Lung (tissue), 12 donors: ENCODE measurements around the gene ALKBH7. TPM values are rescaled to one million over a fixed set of nuclear protein-coding genes. Genes with fewer than 3 reads are reported as not detected.
"Not testable (repeated sequence)": the region's sequence is repeated elsewhere in the genome, so short reads cannot be mapped to it uniquely, and the experiment has no call there.

Source experiments
- ATAC-seq: fragments of 200-7000 bp; cut with Tn5 transposase; one replicate; pipeline ENCODE4 v1.9.1; 2020; ENCODE audit warnings: moderate number of reproducible peaks; ENCODE audit not compliant: insufficient read depth, low FRiP score
- DNase-seq, 3 donors: peaks; one replicate each; pipeline ENCODE4 v3.0.0-alpha.2; 2013 to 2017
- H3K27ac ChIP-seq, 2 donors: one replicate each; pipeline ENCODE4 v1.5.1; 2013; ENCODE audit warnings: mild to moderate bottlenecking in 2 of 2, moderate library complexity in 2 of 2, control low read depth in 1 of 2, inconsistent platforms in 1 of 2, low read depth in 1 of 2, low read length in 1 of 2
- H3K27me3 ChIP-seq, 3 donors: one replicate each; pipeline ENCODE4 v1.5.1; 2013; ENCODE audit warnings: low read length in 2 of 3; ENCODE audit not compliant: control insufficient read depth in 3 of 3, insufficient read depth in 3 of 3
- H3K36me3 ChIP-seq, 4 donors: one replicate each; pipeline ENCODE4 v1.5.1; 2013; ENCODE audit warnings: low read length in 4 of 4, mild to moderate bottlenecking in 1 of 4, moderate library complexity in 1 of 4; ENCODE audit not compliant: control insufficient read depth in 4 of 4, insufficient read depth in 4 of 4
- H3K4me1 ChIP-seq, 5 donors: one replicate each; pipeline ENCODE4 v1.5.1; 2013; ENCODE audit warnings: low read length in 5 of 5, mild to moderate bottlenecking in 2 of 5, moderate library complexity in 1 of 5; ENCODE audit not compliant: control insufficient read depth in 5 of 5, insufficient read depth in 5 of 5
- H3K4me3 ChIP-seq: one replicate; pipeline ENCODE4 v1.5.1; 2013; ENCODE audit warnings: mild to moderate bottlenecking, control low read depth, moderate library complexity
- H3K9ac ChIP-seq, 2 donors: one replicate each; pipeline ENCODE4 v1.5.1; 2013; ENCODE audit warnings: low read length in 2 of 2, control low read depth in 1 of 2; ENCODE audit not compliant: insufficient read depth in 1 of 2
- H3K9me3 ChIP-seq, 4 donors: one replicate each; pipeline ENCODE4 v1.5.1; 2013; ENCODE audit warnings: low read length in 3 of 4, mild to moderate bottlenecking in 1 of 4, moderate library complexity in 1 of 4; ENCODE audit not compliant: control insufficient read depth in 4 of 4, insufficient read depth in 3 of 4
- WGBS, 2 donors: extraction: QIAGEN DNeasy Blood & Tissue Kit; methylation state at CpG; one replicate each; pipeline ENCODE4 v1.1.7; 2013; 5-methylcytosine and 5-hydroxymethylcytosine counted together
- polyA plus RNA-seq, 2 donors: library from polyadenylated mRNA; stranded (reverse); fragments of 200-250 nt; gene quantifications; one replicate each; pipeline ENCODE4 v1.2.1, GENCODE V29; 2013
- total RNA-seq, 2 donors: library from RNA; depleted of rRNA in 1 of 2; stranded (reverse); fragments of >200 nt in 1 of 2; gene quantifications; one replicate each; pipeline ENCODE4 v1.2.1, GENCODE V29; 2014 to 2021
- TF ChIP-seq, protein P1 (sequence below): IDR thresholded peaks from 2 replicates; pipeline ENCODE4 v1.5.1; 2012; ENCODE audit warnings: mild to moderate bottlenecking; ENCODE audit errors: control extremely low read depth, extremely low read depth
- donor health status: control.
- donor health status: control.
- donor health status: Bipolar disorder and iron deficiency.
- donor health status: healthy.
- donor health status: DM: yes; HTN: yes; CAD: no.

ALKBH7 gene
- total and polyA plus RNA-seq, 4 donors, result 26.8 to 84.2 (median 53.4) TPM

DNA sequence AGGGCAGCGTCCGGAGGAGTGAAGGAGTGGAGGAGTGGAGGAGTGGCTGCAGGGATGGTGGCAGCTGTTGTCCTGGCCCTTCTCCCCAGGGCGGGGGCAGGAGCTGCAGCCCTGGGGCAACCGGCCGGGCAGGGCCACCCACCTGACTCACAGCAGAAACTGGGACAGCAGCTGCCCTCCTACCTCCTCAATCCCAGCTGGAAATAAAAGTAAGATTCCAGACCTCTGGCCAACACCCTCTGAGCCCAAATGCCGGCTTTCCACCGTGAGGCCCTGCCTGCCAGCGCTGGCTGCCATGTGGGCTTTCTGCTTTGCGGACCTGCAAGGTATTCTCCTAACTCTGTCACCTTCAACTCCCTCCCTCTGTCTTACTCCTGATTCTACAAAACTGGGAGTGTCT lies 14.6 kb upstream of the ALKBH7 start:
- H3K4me1 ChIP-seq, result peaks cover 0 to 6% (median 5%) of the 10 kb centered on the region in 5 donors
- H3K9ac ChIP-seq, result no peak overlapping the region
- H3K4me3 ChIP-seq, result no peak overlapping the region
- no peak overlapping the region for H3K27ac ChIP-seq
- no peak for ATAC-seq
- 61 to 71% methylated on average over 9 of the region's 9 CpGs for WGBS, 2 donors
- no peaks in the 10 kb centered on the region for H3K27me3 ChIP-seq
- H3K36me3 ChIP-seq, result no peaks in the 10 kb centered on the region
- TF ChIP-seq, protein P1, sequence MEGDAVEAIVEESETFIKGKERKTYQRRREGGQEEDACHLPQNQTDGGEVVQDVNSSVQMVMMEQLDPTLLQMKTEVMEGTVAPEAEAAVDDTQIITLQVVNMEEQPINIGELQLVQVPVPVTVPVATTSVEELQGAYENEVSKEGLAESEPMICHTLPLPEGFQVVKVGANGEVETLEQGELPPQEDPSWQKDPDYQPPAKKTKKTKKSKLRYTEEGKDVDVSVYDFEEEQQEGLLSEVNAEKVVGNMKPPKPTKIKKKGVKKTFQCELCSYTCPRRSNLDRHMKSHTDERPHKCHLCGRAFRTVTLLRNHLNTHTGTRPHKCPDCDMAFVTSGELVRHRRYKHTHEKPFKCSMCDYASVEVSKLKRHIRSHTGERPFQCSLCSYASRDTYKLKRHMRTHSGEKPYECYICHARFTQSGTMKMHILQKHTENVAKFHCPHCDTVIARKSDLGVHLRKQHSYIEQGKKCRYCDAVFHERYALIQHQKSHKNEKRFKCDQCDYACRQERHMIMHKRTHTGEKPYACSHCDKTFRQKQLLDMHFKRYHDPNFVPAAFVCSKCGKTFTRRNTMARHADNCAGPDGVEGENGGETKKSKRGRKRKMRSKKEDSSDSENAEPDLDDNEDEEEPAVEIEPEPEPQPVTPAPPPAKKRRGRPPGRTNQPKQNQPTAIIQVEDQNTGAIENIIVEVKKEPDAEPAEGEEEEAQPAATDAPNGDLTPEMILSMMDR, result no peak
- H3K9me3 ChIP-seq, result no peaks in the 10 kb centered on the region
- no peak for DNase-seq

DNA sequence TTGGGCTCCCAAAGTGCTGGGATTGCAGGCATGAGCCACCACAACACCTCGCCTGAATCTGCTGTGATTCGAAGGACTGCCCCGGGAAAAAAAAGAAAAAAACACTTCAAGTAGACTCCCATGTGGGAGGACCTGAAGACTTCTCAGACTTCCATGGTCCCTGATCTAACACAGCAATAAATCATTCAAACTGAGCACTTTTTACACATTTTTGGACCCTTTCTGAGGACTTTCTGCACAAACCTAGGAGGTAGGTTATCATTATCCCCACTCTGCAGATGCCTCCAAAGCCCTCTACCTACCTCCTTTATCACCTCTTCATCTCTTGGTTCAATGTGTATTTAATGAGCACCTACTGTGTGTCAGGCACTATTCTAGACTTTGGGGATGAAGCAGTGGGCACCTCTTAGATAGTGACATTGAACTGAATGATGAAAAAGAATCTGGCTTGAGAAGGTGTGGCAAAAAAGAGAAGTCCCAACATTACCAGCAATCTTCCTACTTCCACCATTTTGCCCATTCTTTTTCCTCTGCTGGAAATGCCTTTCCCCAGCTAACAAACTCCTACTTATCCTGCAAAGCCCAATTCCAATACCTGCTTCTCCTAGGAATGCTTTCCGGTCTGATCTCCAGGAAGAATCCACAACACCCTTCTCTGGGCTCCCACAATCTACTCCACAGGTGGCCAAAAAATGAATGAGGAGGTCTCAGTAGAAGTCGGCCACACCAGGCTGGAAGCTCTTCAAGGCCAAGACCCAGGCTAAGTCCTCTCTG lies 12.8 kb upstream of the ALKBH7 start:
- H3K4me1 ChIP-seq, result peaks cover 0 to 6% (median 5%) of the 10 kb centered on the region in 5 donors
- 89 to 90% methylated on average over 5 of the region's 5 CpGs for WGBS, 2 donors
- no peak overlapping the region for H3K4me3 ChIP-seq
- ATAC-seq, result no peak
- H3K27me3 ChIP-seq, result no peaks in the 10 kb centered on the region
- H3K9ac ChIP-seq, result no peak overlapping the region
- no peak for DNase-seq
- H3K9me3 ChIP-seq, result no peaks in the 10 kb centered on the region
- no peak overlapping the region for H3K27ac ChIP-seq
- peaks cover 0 to 7% (median 0%) of the 10 kb centered on the region in 4 donors for H3K36me3 ChIP-seq
- TF ChIP-seq, protein P1, result no peak

DNA sequence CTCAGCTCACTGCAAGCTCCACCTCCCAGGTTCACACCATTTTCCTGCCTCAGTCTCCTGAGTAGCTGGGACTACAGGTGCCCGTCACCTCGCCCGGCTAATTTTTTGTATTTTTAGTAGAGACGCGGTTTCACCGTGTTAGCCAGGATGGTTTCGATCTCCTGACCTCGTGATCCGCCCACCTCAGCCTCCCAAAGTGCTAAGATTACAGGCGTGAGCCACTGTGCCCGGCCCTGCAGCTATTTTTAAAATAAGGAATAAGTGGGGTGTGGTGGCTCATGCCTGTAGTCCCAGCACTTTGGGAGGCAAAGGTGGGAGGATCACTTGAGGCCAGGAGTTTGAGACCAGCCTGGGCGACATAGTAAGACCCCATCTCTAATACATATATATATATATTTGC lies 12.1 kb upstream of the ALKBH7 start:
- H3K36me3 ChIP-seq, H3K4me1 ChIP-seq, H3K27ac ChIP-seq, H3K9ac ChIP-seq, H3K27me3 ChIP-seq, ATAC-seq, H3K4me3 ChIP-seq, DNase-seq, H3K9me3 ChIP-seq: not testable (repeated sequence)
- 94 to 96% methylated on average over 12 of the region's 12 CpGs for WGBS, 2 donors

DNA sequence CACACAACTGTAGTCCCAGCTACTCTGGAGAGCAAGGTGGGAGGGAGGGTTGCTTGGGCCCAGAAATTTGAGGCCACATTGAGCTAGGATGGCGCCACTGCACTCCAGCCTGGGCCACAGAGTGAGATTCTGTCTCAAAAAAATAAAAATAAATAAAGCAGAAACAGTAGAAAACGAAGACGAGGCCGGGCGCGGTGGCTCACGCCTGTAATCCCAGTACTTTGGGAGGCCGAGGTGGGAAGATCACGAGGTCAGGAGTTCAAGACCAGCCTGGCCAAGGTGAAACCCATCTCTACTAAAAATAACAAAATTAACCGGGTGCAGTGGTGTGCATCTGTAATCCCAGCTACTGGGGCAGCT lies 11.8 kb upstream of the ALKBH7 start:
- H3K36me3 ChIP-seq, DNase-seq, H3K4me1 ChIP-seq, H3K9me3 ChIP-seq, H3K27me3 ChIP-seq, ATAC-seq, H3K27ac ChIP-seq, H3K4me3 ChIP-seq: not testable (repeated sequence)
- 94 to 95% methylated on average over 10 of the region's 10 CpGs for WGBS, 2 donors
- H3K9ac ChIP-seq, result peak overlapping the region in 1 of 2 donors; percentile 75
